ENCODE measurements around the gene PARP9.

The PARP9 gene

GRCh38 chr3:122590610-122591009, 26.5 kb upstream of the PARP9 start:
- no peak overlapping the region for H3K27ac ChIP-seq (ENCODE audit: low read depth, low read length, severe bottlenecking)
- WGBS, 2 experiments (ENCODE audit: insufficient coverage in 2 of 2) = no CpG with 5 or more reads among the region's 2 CpGs
- H3K36me3 ChIP-seq (ENCODE audit: control insufficient read depth, insufficient read depth, low read length) = no peaks in the 10 kb centered on the region
- H3K4me1 ChIP-seq (ENCODE audit: control insufficient read depth, insufficient read depth, low read length, poor library complexity, severe bottlenecking) = no peaks in the 10 kb centered on the region
- H3K4me3 ChIP-seq (ENCODE audit: extremely low read depth, insufficient read depth, low read length, poor library complexity, severe bottlenecking) = no peak overlapping the region
- no peaks in the 10 kb centered on the region for H3K9me3 ChIP-seq (ENCODE audit: control insufficient read depth, low read length)

DNA sequence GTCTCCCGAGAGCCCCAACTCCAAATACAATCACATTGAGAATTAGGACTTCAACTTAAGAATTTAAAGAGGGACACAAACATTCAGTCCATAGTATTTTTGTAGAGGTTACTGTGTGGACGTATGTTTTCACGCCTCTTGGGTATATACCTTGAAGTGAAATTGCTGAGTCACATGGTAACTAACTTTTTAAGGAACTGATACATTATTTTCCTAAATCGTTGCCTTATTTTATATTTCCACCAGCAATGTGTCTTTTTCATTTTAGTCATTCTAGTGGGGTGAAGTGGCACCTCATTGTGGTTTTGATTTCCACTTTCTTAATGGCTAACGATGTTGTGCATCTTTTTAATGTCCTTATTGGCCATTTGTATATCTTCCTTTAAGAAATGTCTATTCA, 25.2 kb upstream of the PARP9 start:
- Histone ChIP-seq H3K27ac (ENCODE audit: low read depth, low read length, severe bottlenecking) (no peak overlapping the region), H3K4me3 (ENCODE audit: extremely low read depth, insufficient read depth, low read length, poor library complexity, severe bottlenecking) (no peak overlapping the region), H3K9me3 (ENCODE audit: control insufficient read depth, low read length) (no peaks in the 10 kb centered on the region), H3K4me1 (ENCODE audit: control insufficient read depth, insufficient read depth, low read length, poor library complexity, severe bottlenecking) (no peaks in the 10 kb centered on the region), H3K36me3 (ENCODE audit: control insufficient read depth, insufficient read depth, low read length) (no peaks in the 10 kb centered on the region)
- 67% methylated on average over 3 of the region's 5 CpGs; no CpG with 5 or more reads in 1 of the 2 experiments for WGBS, 2 experiments (ENCODE audit: insufficient coverage in 2 of 2)

- Histone ChIP-seq H3K27ac (ENCODE audit: low read depth, low read length, severe bottlenecking) (no peak overlapping the region), H3K4me1 (ENCODE audit: control insufficient read depth, insufficient read depth, low read length, poor library complexity, severe bottlenecking) (no peaks in the 10 kb centered on the region), H3K36me3 (ENCODE audit: control insufficient read depth, insufficient read depth, low read length) (no peaks in the 10 kb centered on the region), H3K9me3 (ENCODE audit: control insufficient read depth, low read length) (no peaks in the 10 kb centered on the region), H3K4me3 (ENCODE audit: extremely low read depth, insufficient read depth, low read length, poor library complexity, severe bottlenecking) (no peak overlapping the region)
- no CpG with 5 or more reads among the region's 2 CpGs for WGBS, 2 experiments (ENCODE audit: insufficient coverage in 2 of 2)
These were observed 23.5 kb upstream of the PARP9 start for GRCh38 chr3:122587572-122587971.

GRCh38 chr3:122586773-122587485, 22.8 kb upstream of the PARP9 start:
- H3K9me3 ChIP-seq (ENCODE audit: control insufficient read depth, low read length) = peaks cover 6% of the 10 kb centered on the region
- no peak overlapping the region for H3K4me3 ChIP-seq (ENCODE audit: extremely low read depth, insufficient read depth, low read length, poor library complexity, severe bottlenecking)
- H3K4me1 ChIP-seq (ENCODE audit: control insufficient read depth, insufficient read depth, low read length, poor library complexity, severe bottlenecking) = no peaks in the 10 kb centered on the region
- no peak overlapping the region for H3K27ac ChIP-seq (ENCODE audit: low read depth, low read length, severe bottlenecking)
- H3K36me3 ChIP-seq (ENCODE audit: control insufficient read depth, insufficient read depth, low read length) = no peaks in the 10 kb centered on the region

- Histone ChIP-seq H3K36me3 (ENCODE audit: control insufficient read depth, insufficient read depth, low read length) (no peaks in the 10 kb centered on the region), H3K4me1 (ENCODE audit: control insufficient read depth, insufficient read depth, low read length, poor library complexity, severe bottlenecking) (no peaks in the 10 kb centered on the region), H3K9me3 (ENCODE audit: control insufficient read depth, low read length) (peaks cover 14% of the 10 kb centered on the region), H3K4me3 (ENCODE audit: extremely low read depth, insufficient read depth, low read length, poor library complexity, severe bottlenecking) (no peak overlapping the region), H3K27ac (ENCODE audit: low read depth, low read length, severe bottlenecking) (no peak overlapping the region)
- 80% methylated on average over 1 of the region's 1 CpG; no CpG with 5 or more reads in 1 of the 2 experiments for WGBS, 2 experiments (ENCODE audit: insufficient coverage in 2 of 2)
These were observed 22.0 kb upstream of the PARP9 start for GRCh38 chr3:122586098-122586497.

GRCh38 chr3:122582390-122582789, 18.3 kb upstream of the PARP9 start:
- H3K27ac ChIP-seq (ENCODE audit: low read depth, low read length, severe bottlenecking) = no peak overlapping the region
- H3K4me1 ChIP-seq (ENCODE audit: control insufficient read depth, insufficient read depth, low read length, poor library complexity, severe bottlenecking) = no peaks in the 10 kb centered on the region
- WGBS, 2 experiments (ENCODE audit: insufficient coverage in 2 of 2) = no CpG with 5 or more reads among the region's 1 CpG
- H3K9me3 ChIP-seq (ENCODE audit: control insufficient read depth, low read length) = peaks cover 16% of the 10 kb centered on the region
- no peaks in the 10 kb centered on the region for H3K36me3 ChIP-seq (ENCODE audit: control insufficient read depth, insufficient read depth, low read length)
- H3K4me3 ChIP-seq (ENCODE audit: extremely low read depth, insufficient read depth, low read length, poor library complexity, severe bottlenecking) = no peak overlapping the region

GRCh38 chr3:122581622-122582021, 17.5 kb upstream of the PARP9 start:
- peaks cover 16% of the 10 kb centered on the region for H3K9me3 ChIP-seq (ENCODE audit: control insufficient read depth, low read length)
- no peaks in the 10 kb centered on the region for H3K36me3 ChIP-seq (ENCODE audit: control insufficient read depth, insufficient read depth, low read length)
- no peak overlapping the region for H3K27ac ChIP-seq (ENCODE audit: low read depth, low read length, severe bottlenecking)
- no CpG with 5 or more reads among the region's 2 CpGs for WGBS, 2 experiments (ENCODE audit: insufficient coverage in 2 of 2)
- H3K4me3 ChIP-seq (ENCODE audit: extremely low read depth, insufficient read depth, low read length, poor library complexity, severe bottlenecking) = no peak overlapping the region
- no peaks in the 10 kb centered on the region for H3K4me1 ChIP-seq (ENCODE audit: control insufficient read depth, insufficient read depth, low read length, poor library complexity, severe bottlenecking)

DNA sequence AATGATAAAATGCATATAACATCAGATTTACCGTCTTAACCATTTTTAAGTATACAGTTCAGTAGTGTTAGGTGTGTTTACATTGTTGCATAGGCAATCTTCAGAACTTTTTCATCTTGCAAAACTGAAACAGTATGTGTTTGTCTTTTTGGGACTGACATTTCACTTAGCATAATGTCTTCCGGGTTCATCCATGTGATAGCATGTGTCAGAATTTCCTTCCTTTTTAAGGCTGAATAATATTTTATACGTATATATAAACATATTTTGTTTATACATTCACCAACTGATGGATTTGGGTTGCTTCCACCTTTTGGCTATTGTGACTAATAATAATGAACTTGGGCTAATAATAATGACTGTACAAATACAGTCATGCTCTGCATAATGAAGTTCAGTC, 16.4 kb upstream of the PARP9 start:
- no peaks in the 10 kb centered on the region for H3K4me1 ChIP-seq (ENCODE audit: control insufficient read depth, insufficient read depth, low read length, poor library complexity, severe bottlenecking)
- no peak overlapping the region for H3K4me3 ChIP-seq (ENCODE audit: extremely low read depth, insufficient read depth, low read length, poor library complexity, severe bottlenecking)
- no peaks in the 10 kb centered on the region for H3K36me3 ChIP-seq (ENCODE audit: control insufficient read depth, insufficient read depth, low read length)
- peaks cover 16% of the 10 kb centered on the region for H3K9me3 ChIP-seq (ENCODE audit: control insufficient read depth, low read length)
- no CpG with 5 or more reads among the region's 3 CpGs for WGBS, 2 experiments (ENCODE audit: insufficient coverage in 2 of 2)
- no peak overlapping the region for H3K27ac ChIP-seq (ENCODE audit: low read depth, low read length, severe bottlenecking)

DNA sequence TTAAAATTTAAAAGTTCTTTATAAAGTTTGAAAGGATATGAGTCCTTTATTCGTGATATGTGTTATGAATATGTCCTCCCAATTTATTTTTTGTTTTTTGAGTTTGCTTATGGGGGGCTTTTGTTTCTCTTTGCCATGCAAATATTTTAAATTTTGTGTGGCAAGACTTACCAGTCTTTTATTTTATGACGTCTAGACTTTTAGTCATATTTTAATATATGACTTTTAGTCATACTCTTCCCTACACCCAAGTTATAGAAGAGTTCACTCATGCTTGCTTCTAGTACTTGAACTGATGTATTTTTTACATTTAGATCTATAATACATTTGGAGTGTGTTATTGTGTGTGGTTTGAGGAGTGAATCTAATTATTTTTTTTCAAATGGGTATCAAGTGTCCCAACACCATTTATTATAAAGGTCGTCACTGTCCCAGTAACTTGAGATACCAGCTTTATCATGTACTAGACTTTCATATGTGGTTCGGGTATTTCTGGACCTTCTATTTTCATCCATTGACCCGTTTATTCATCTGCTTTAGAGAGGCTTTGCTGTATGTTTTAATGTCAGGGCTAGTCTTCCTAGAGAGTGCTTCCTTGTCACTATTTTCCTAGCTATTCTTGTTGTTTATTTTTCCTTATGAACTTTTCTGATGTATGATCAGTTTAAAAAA, 14.1 kb upstream of the PARP9 start:
- 83% methylated on average over 1 of the region's 5 CpGs; no CpG with 5 or more reads in 1 of the 2 experiments for WGBS, 2 experiments (ENCODE audit: insufficient coverage in 2 of 2)
- Histone ChIP-seq H3K27ac (ENCODE audit: low read depth, low read length, severe bottlenecking) (no peak overlapping the region), H3K4me1 (ENCODE audit: control insufficient read depth, insufficient read depth, low read length, poor library complexity, severe bottlenecking) (peaks cover 2% of the 10 kb centered on the region), H3K36me3 (ENCODE audit: control insufficient read depth, insufficient read depth, low read length) (no peaks in the 10 kb centered on the region), H3K4me3 (ENCODE audit: extremely low read depth, insufficient read depth, low read length, poor library complexity, severe bottlenecking) (no peak overlapping the region), H3K9me3 (ENCODE audit: control insufficient read depth, low read length) (peaks cover 16% of the 10 kb centered on the region)

DNA sequence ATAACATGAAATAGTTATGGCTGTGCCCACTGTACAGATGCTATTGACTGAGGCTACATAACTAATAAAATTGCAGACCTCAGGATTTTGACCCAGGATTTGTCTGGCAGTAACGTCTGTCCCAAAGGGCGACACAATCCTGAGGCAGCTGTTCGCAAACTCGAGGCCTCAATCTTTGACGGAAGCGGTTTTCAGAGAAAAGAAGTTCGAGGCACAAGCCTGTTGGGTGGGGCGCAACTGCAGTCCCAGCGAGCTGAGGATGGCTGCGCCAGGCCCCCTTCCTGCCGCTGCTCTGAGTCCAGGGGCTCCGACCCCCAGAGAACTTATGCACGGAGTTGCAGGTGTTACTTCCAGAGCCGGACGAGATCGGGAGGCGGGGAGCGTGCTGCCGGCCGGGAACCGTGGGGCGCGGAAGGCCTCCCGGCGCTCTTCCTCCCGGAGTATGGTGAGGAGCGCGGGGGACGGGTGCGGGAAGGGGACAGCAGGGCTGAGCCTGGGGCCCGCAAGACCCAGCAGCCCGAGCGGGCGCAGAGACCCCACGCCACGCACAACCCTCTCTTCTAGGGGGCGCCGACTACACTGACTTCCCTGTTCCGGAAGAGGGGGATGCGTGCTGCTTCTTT, 13.4 kb upstream of the PARP9 start, which contains the start of gene PARP15:
TSS of gene PARP15 (plus strand) at position 242 of the 623 bp plus-strand sequence. CDS start at position 260, 18 bp downstream.
- Histone ChIP-seq H3K4me3 (ENCODE audit: extremely low read depth, insufficient read depth, low read length, poor library complexity, severe bottlenecking) (no peak within 1 kb of the TSS), H3K4me1 (ENCODE audit: control insufficient read depth, insufficient read depth, low read length, poor library complexity, severe bottlenecking) (peaks cover 5% of the 10 kb centered on the region), H3K27ac (ENCODE audit: low read depth, low read length, severe bottlenecking) (no peak within 1 kb of the TSS), H3K36me3 (ENCODE audit: control insufficient read depth, insufficient read depth, low read length) (no peaks in the 10 kb centered on the region), H3K9me3 (ENCODE audit: control insufficient read depth, low read length) (peaks cover 16% of the 10 kb centered on the region)
- 65 to 71% methylated on average over 16 to 36 of the region's 40 CpGs for WGBS, 2 experiments (ENCODE audit: insufficient coverage in 2 of 2)

Measured in mesodermal cell (in vitro differentiated cells).